Keratinocyte (primary cell): ENCODE data around the gene SH2D3C. TPM values are rescaled to one million over a fixed set of nuclear protein-coding genes. Genes with fewer than 3 reads are reported as not detected.

Experiments used
- DNase-seq: peaks from one replicate; pipeline ENCODE4 v3.0.0-alpha.2; 2011; ENCODE audit warnings: low read depth, missing footprints, low spot score
- FAIRE-seq: peaks from 2 replicates; lab custom pipeline; 2011; peaks lifted over from hg19 to GRCh38; lab: Jason Lieb, UNC
- H2AFZ ChIP-seq: 2 replicates; pipeline ENCODE4 v1.6.0; 2012; ENCODE audit warnings: low read length, control low read depth, inconsistent platforms; ENCODE audit not compliant: control insufficient read depth
- H3K27ac ChIP-seq: 2 replicates; pipeline ENCODE4 v1.5.1; 2011; ENCODE audit warnings: low read length; ENCODE audit not compliant: control insufficient read depth, insufficient read depth
- H3K27me3 ChIP-seq: 3 replicates; pipeline ENCODE4 v1.6.0; 2011; ENCODE audit warnings: low read length; ENCODE audit not compliant: control insufficient read depth, insufficient read depth; ENCODE audit errors: extremely low read depth
- H3K36me3 ChIP-seq, 2 experiments: 2 replicates in 1 of 2; 3 replicates in 1 of 2; pipeline ENCODE4 v1.5.1; 2011; ENCODE audit warnings: low read length in 2 of 2, mild to moderate bottlenecking in 1 of 2; ENCODE audit not compliant: control insufficient read depth in 2 of 2, insufficient read depth in 2 of 2; ENCODE audit errors: extremely low read depth in 1 of 2
- H3K4me1 ChIP-seq: 3 replicates; pipeline ENCODE4 v1.5.1; 2011; ENCODE audit warnings: low read length; ENCODE audit not compliant: control insufficient read depth, insufficient read depth; ENCODE audit errors: extremely low read depth
- H3K4me2 ChIP-seq: 3 replicates; pipeline ENCODE4 v1.6.0; 2011; ENCODE audit warnings: low read depth, low read length; ENCODE audit not compliant: control insufficient read depth, insufficient read depth; ENCODE audit errors: extremely low read depth
- H3K4me3 ChIP-seq, 3 experiments: fragments of 200-600 bp in 1 of 3; sonication (generic) in 1 of 3; 2 replicates in 2 of 3; 3 replicates in 1 of 3; pipeline ENCODE4 v1.5.1; 2011 to 2016; ENCODE audit warnings: low read length in 3 of 3, mild to moderate bottlenecking in 3 of 3, control low read depth in 2 of 3, inconsistent platforms in 1 of 3, low read depth in 1 of 3, mixed read lengths in 1 of 3, mixed run types in 1 of 3, moderate library complexity in 1 of 3; ENCODE audit not compliant: control insufficient read depth in 2 of 3, insufficient read depth in 2 of 3; ENCODE audit errors: extremely low read depth in 1 of 3
- H3K79me2 ChIP-seq: 2 replicates; pipeline ENCODE4 v1.6.0; 2012; ENCODE audit warnings: low read length; ENCODE audit not compliant: control insufficient read depth, insufficient read depth
- H3K9ac ChIP-seq: 3 replicates; pipeline ENCODE4 v1.6.0; 2011; ENCODE audit warnings: low read length; ENCODE audit not compliant: control insufficient read depth, insufficient read depth; ENCODE audit errors: extremely low read depth
- H3K9me1 ChIP-seq: 3 replicates; pipeline ENCODE4 v1.6.0; 2011; ENCODE audit warnings: low read length; ENCODE audit not compliant: control insufficient read depth, insufficient read depth; ENCODE audit errors: extremely low read depth
- H3K9me3 ChIP-seq: 2 replicates; pipeline ENCODE4 v1.5.1; 2012; ENCODE audit warnings: low read depth, low read length; ENCODE audit not compliant: control insufficient read depth
- H4K20me1 ChIP-seq: 3 replicates; pipeline ENCODE4 v1.6.0; 2011; ENCODE audit warnings: low read length; ENCODE audit not compliant: control insufficient read depth, insufficient read depth; ENCODE audit errors: extremely low read depth
- CTCF ChIP-seq, 3 experiments: IDR thresholded peaks in 1 of 3; conservative IDR thresholded peaks in 1 of 3; optimal IDR thresholded peaks in 1 of 3; 2 replicates in 2 of 3; 3 replicates in 1 of 3; pipeline versions ENCODE3 to v1.5.1; 2011; ENCODE audit warnings: low read length in 3 of 3, mild to moderate bottlenecking in 3 of 3, moderate library complexity in 2 of 3, control low read depth in 1 of 3, inconsistent platforms in 1 of 3; ENCODE audit not compliant: insufficient read depth in 2 of 3; ENCODE audit errors: extremely low read depth in 1 of 3
- EZH2 ChIP-seq: IDR thresholded peaks from one replicate; pipeline ENCODE4 v1.6.1; 2012; ENCODE audit warnings: inconsistent platforms, mild to moderate bottlenecking, low read length, moderate library complexity
- dilution Hi-C: fragments of 300-500 bp; cut with MboI; formaldehyde crosslinking; loops from one replicate; pipeline ENCODE4 v1.7.0; 2020; ENCODE audit warnings: low sequenced_read_pairs; ENCODE audit not compliant: extremely low pct_ligation_motif_present
- polyA plus RNA-seq, 5 experiments: library from polyadenylated mRNA; depleted of rRNA in 3 of 5; stranded (reverse) in 3 of 5; stranded (forward) in 1 of 5; unstranded in 1 of 5; fragments of >200 nt; gene quantifications; 1 replicate in 1 of 5; 2 replicates in 3 of 5; 3 replicates in 1 of 5; pipeline versions ENCODE4 v1.2.1 to v1.2.3, GENCODE V29; 2011 to 2012; ENCODE audit warnings: missing spikeins in 2 of 5, low read depth in 1 of 5, low replicate concordance in 1 of 5

Gene SH2D3C
- polyA plus RNA-seq, 1 donor (not counting 4 experiments of a cell fraction or from before 2014, with no cell fraction given), result 0.12 TPM

GRCh38 chr9:127776195-127776923 lies 2.1 kb downstream of the SH2D3C start:
- DNase-seq (no peak), FAIRE-seq (no peak)
- no peak overlapping the region for H2AFZ ChIP-seq
- H3K79me2 ChIP-seq, result no peaks in the 10 kb centered on the region
- dilution Hi-C loops, result no loop called here
- TF ChIP-seq CTCF (optimal IDR thresholded peaks at IDR 0.05 in 1 of 3, IDR thresholded peaks at IDR 0.05 in 1 of 3, conservative IDR thresholded peaks at IDR 0.05 in 1 of 3; ENCODE audit: extremely low read depth in 1 of 3, insufficient read depth in 2 of 3, low read length in 3 of 3) (no peak), EZH2 (no peak)
- no peaks in the 10 kb centered on the region for H3K36me3 ChIP-seq
- H3K4me2 ChIP-seq, result no peak overlapping the region
- H3K9ac ChIP-seq, result no peak overlapping the region
- no peaks in the 10 kb centered on the region for H4K20me1 ChIP-seq
- no peaks in the 10 kb centered on the region for H3K9me1 ChIP-seq
- H3K4me1 ChIP-seq, result peaks cover 3% of the 10 kb centered on the region
- H3K27me3 ChIP-seq, result no peaks in the 10 kb centered on the region
- no peak overlapping the region for H3K27ac ChIP-seq
- no peaks in the 10 kb centered on the region for H3K9me3 ChIP-seq
- H3K4me3 ChIP-seq, result no peak overlapping the region

- TF ChIP-seq EZH2, result no peak
- TF ChIP-seq CTCF (optimal IDR thresholded peaks at IDR 0.05 in 1 of 3, IDR thresholded peaks at IDR 0.05 in 1 of 3, conservative IDR thresholded peaks at IDR 0.05 in 1 of 3; ENCODE audit: extremely low read depth in 1 of 3, insufficient read depth in 2 of 3, low read length in 3 of 3), result no peak
- Histone ChIP-seq H3K9me3 (no peaks in the 10 kb centered on the region), H2AFZ (no peak overlapping the region), H3K36me3 (no peaks in the 10 kb centered on the region), H3K4me3 (no peak overlapping the region), H3K4me1 (peaks cover 10% of the 10 kb centered on the region), H3K9me1 (no peaks in the 10 kb centered on the region), H3K4me2 (no peak overlapping the region), H4K20me1 (no peaks in the 10 kb centered on the region), H3K9ac (no peak overlapping the region), H3K27ac (no peak overlapping the region), H3K27me3 (no peaks in the 10 kb centered on the region), H3K79me2 (no peaks in the 10 kb centered on the region)
- dilution Hi-C loops, result no loop called here
- DNase-seq (no peak), FAIRE-seq (no peak)
Observed at GRCh38 chr9:127773981-127774380, 4.5 kb downstream of the SH2D3C start.
